LNCAP (cell line): Measurements from ENCODE around the gene GRK3.

Source experiments
- TF ChIP-seq, protein P1 (sequence below): fragments of 450-650 bp; IDR thresholded peaks from 2 replicates; pipeline ENCODE4 v1.5.1; 2017; ENCODE audit warnings: mild to moderate bottlenecking

GRK3 gene

DNA sequence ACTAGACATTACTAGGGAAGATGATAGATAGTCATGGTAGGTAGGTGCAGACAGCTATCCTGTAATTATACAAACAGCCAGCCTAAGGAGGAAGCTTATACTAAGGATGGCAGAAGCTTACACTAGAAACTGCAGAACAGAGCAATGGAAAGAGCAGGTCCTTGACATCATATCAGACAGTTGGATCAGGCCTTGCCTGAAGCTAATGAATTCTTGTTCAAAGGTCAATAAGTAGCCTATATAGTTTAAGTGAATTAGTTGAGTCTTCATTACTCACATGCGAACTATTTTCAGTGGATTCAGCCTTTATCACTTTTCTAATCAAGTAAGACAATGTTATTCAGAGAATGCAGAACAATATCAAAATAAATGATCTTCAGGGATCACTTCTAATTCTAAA, 22.3 kb upstream of the GRK3 start:
- TF ChIP-seq, protein P1, sequence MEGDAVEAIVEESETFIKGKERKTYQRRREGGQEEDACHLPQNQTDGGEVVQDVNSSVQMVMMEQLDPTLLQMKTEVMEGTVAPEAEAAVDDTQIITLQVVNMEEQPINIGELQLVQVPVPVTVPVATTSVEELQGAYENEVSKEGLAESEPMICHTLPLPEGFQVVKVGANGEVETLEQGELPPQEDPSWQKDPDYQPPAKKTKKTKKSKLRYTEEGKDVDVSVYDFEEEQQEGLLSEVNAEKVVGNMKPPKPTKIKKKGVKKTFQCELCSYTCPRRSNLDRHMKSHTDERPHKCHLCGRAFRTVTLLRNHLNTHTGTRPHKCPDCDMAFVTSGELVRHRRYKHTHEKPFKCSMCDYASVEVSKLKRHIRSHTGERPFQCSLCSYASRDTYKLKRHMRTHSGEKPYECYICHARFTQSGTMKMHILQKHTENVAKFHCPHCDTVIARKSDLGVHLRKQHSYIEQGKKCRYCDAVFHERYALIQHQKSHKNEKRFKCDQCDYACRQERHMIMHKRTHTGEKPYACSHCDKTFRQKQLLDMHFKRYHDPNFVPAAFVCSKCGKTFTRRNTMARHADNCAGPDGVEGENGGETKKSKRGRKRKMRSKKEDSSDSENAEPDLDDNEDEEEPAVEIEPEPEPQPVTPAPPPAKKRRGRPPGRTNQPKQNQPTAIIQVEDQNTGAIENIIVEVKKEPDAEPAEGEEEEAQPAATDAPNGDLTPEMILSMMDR: no peak

DNA sequence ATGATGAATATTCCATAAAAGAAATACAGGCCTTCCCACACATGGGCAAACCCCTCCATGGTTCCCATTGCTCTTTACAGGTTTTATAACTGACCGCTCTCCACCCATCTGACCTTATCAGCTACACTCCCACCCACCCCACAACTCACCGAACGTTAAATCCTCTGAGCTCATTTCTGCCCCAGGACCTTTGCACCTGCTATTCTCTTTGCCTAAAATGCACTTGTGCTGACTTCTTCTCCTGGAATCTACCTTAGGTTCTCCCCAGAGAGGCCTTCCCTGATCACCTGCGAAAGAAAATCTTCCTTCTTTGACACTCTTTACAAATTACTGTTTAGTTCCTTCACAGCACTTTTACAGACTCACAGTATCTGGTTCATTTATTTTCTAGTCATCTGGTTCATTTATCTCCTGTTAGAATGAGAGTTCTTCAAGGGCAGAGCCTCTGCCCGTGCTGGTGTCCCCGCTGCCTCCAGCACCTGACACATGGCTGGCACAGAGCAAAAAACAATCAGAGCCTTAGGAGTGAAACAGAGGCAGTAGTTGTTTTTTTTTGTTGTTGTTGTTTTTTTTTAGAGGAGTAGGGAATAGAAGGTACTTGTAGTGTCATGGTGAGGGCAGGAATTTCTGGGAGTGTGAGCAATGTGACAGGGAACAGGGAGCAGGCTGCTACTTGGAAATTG, 21.6 kb upstream of the GRK3 start:
- TF ChIP-seq, protein P1: no peak

DNA sequence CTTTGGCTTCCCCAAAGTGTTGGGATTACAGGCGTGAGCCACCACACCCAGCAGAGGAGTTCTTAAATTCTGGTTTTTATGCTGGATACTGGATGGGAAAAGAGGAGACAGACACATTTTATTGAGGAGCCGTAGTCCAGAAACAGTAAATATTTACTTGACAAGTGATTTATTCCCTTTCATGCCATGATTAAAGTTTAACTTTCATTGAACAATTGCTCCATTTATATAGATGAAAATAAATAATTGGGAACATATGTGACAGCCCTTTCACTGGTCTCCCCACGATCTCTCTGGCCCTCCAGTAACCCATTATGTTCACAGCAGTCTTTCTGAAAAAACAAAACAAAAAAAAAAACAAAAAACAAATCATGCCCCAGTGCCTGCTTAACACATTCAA, 19.3 kb upstream of the GRK3 start:
- TF ChIP-seq, protein P1: no peak

DNA sequence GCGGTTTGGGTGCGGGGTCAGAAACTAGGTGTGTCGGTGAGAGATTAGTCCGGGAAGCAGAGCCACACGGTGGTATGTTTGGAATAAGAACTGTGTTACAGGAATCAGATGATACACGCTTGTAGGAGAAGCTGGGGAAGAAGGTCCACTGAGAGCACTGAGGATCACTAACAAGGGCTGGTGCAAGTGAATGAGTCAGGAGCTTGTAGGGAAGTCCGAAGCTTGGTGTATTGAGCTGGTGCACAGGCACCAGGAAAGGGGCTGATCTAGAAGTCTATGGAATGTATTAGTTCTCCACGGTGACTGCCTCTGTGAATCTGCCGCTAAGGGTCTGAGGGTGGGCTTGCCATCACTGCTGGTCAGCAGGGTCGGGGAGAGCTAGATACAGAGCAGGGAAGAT, 18.8 kb upstream of the GRK3 start:
- TF ChIP-seq, protein P1: no peak

DNA sequence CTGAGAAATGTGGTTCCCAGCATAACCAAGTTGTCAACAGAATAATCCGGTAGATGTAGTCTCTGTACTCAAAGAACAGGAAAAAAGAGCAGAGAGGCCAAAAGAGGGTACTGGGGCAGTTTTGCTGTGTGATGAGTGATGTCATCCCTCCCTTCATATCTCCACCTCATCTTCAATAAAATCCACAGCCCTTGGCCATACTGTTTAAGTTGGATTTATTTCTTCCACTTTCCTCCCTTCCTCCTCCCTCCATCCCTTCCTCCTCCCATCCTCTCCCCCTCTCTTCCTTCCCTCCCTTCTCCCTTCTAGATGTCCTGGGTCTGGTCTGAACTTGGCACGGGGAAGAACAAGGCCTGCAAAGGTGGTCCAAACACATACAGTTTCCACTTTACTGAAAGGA, 18.2 kb upstream of the GRK3 start:
- TF ChIP-seq, protein P1: no peak

DNA sequence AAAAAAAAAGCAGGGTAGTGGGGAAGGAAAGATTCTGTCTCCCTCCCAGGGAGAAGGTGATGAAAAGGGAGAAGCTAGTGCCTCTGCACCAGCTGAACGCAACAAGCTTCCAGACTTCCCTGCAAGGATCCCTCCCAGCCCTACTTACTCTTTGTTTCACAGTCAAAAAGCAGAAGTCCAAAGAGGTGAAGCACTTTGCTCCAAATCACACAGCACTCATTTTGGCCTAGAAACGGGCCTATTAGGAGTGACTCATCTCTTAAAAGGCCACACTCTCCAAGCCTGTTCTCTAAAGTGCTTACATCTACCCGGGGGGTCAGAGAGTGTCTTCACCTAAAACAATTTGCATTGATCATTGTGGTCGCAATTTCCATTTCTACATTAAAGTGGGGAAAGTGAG, 17.7 kb upstream of the GRK3 start:
- TF ChIP-seq, protein P1: no peak

DNA sequence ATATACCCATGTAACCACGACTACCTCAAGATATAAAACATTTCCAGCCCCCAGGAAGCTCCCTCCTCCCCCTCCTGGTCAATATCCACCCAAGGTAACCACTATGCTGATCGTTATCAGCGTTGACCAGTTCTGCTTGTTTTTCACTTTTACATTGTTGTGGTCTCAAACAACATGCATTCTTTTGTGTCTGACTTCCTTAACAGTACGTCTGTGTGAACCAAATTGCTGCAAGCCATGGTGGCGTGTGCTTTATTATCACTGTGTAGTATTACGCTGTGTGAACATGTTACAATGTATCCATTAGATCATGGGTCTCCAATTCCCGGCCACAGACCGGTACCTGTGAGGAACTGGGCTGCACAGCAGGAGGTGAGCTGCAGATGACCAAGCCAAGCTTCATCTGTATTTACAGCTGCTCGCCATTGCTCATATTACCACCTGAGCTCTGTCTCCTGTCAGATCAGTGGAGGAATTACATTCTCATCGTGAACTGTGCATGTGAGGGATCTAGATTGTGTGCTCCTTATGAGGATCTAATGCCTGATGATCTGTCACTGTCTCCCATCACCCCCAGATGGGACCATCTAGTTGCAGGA, 15.5 kb upstream of the GRK3 start:
- TF ChIP-seq, protein P1: no peak
